ENCODE results near the gene KLF15. TPM values are rescaled to one million over a fixed set of nuclear protein-coding genes. Genes with fewer than 3 reads are reported as not detected.
A peak's percentile ranks its signal among the peaks of the same experiment; 100 is the strongest.

Gene KLF15
- 0.06 and 1.5 TPM in 2 replicates for total RNA-seq (2014; rRNA removed; shearing (Covaris generic))

DNA sequence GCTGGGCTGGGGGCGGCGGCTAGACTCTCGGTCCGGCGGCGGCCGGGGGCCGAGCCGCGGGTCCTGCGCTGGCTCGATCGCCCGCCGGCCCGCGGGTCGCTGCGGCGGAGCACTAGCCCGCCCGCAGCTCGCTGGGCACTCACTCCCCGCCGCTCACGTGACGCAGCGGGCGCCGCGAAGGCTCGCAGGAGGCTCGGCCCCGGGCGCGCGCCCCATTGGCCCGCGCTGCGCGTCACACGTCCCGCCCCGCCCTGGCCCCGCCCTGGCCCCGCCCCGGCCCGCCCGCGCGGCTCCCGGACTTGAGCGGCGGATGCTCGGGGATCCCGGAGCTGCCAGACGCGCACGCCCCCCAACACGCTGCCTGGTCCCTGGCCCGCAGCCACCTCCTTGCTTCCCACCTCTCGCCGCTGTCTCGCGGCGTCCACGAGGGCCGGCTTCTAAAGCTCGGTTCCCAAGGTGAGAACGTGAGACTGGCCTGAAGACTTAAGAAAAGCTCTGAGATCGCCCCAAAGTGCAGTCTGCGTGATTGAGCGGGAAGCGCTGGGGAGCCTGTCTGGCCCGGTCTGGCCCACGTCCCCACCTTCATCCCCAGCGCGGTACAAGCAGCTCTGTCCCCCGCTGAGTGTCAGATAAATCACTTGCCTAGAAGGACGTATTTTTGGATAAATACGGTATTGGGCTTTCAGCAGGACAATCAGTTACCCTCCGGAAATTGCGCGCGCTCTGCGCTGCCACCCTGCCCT, at the start of gene KLF15:
Gene KLF15, minus strand, starts transcription at position 114 of the 743 bp plus-strand sequence. CDS start 4,486 bp downstream, outside the sequence.
- DNase-seq (ENCODE audit: low read depth): peak; percentile 90

DNA sequence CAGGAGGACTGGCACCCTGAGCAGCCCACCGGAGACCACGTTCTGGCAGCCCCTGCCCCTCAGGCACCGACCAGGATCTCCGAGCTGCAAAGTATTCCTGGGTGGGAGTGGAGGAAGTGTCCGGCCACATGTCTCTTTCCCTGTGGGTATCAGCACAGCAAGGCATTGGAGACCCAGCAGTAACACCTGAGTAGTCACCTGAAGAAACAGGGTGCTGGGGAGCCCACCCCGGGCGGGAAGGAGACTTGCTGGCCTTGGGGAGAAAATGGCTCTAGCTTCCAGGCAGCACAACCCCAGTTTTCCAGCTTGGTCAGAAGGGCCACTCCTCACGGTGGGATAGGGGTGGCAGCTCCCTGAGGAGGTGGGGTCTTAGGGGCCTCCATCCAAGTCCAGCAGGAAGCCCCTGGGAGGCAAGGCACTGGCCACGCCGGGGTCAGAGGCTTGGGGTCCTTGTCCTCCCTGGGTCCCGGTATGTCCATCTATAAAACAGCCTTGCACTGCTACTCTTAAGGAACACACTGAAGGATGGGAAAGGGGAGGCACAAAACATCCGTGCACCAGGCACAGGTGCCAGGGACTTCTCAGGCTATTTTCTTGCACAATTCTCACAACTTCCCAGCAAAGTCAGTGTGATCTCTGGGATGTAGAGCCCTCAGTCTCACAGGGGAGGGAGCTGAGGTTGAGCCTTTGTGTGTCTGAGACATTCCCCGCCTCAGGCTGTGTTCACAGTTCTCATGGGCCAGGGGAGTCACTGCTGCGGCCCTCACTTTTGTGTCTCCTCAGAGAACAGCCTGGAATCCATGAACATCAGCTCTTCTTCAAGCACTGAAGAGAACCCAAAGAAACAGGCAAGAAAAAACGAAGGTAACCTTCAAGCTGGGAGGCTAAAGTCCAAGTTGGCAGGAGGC, 49.4 kb upstream of the KLF15 start:
- no peak for DNase-seq (ENCODE audit: low read depth)

DNA sequence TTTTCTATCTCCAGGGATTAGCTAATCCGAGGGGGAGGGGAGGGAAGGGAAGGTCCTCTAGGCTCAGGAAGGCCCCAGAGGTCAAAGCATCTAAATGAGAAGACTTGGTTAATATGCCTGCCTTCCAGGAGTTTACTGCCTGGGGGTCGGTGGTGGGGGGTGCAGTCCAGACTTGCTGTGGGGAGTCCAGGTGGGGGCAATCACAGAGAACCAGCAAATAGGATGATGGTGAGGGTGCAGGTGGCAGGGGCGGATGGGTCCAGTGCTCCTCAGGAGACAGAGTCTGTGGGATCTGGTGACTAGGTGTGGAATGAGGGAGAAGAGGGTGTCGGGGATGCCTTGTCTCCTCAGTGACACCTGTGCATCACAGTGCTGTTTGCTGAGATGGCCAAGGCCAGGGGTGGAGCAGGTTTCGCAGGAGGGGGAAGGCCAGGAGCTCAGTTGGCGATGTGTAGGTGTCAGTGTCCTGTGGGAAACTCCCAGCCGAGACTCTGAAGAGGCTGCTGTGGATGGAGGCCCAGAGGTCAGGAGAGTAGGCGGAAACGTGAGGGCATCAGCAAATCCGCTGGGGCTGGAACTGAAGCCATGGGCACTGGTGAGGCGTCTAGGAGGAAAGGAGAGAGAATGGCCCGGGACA, 45.6 kb upstream of the KLF15 start:
- DNase-seq (ENCODE audit: low read depth): no peak

DNA sequence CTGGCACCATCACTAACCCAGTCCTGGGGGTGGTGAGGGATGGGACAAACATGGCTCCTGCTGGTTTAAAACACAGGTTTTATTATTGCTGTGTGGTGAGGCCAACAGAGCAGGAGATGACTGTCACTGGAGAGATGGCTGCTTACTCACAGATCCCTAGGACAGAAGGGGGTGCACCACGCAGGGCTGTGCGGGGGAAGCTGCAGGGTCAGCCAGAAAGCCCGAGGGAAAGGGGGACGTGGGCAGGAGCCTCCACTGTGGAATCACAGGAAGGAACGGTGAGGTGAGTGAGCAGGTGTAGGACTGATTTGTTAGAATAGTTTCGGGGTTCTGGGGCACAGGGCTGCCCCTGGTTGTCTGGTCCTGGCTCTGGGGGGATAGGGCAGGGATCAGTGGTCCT, 45.0 kb upstream of the KLF15 start:
- no peak for DNase-seq (ENCODE audit: low read depth)

DNA sequence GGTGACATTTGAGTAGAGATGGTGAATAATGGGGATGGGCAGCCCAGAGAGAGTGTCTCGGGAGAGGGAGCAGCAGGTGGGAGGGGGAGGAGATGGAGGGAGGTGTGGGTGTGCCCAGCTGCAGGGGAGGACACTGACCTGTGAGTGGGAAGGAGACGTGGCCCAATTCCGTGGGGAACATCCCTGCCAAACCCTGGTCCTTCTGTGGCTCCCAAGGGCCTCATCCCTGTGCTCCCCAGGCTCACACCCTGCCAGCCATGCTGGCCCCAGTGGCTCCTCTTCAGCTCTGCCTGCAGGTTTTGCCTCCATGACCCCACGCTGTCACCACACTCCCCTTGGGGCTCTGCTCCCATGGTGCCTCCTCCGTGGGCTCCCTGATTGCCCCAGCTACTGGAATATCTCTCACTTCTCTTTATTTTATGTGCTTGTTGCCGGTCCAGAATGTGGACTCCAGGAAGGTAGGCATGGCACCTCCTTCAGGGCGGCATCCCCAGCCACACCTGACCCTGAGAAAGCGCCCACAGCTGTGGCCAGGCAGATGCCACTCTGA, 44.5 kb upstream of the KLF15 start:
- DNase-seq (ENCODE audit: low read depth): no peak

DNA sequence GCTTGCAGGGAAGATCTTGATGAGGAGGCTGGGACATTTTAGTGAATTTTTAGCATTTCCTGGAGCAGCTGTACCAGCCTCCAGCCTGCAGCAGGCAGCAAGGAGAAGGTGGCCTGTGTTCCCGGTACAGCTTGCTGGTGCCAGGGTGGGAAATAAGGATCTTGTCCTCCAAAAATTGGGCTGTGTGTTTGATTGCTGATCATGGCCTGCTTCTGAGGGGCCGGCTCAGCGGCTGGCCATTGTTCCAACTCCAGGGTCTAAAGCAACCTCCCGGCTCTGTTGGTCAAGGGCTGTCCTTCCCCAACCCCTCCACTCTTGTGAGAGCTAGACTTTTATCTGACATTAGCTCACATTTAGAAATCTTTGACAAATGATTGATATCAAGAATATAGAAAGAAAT, 42.5 kb upstream of the KLF15 start:
- no peak for DNase-seq (ENCODE audit: low read depth)

DNA sequence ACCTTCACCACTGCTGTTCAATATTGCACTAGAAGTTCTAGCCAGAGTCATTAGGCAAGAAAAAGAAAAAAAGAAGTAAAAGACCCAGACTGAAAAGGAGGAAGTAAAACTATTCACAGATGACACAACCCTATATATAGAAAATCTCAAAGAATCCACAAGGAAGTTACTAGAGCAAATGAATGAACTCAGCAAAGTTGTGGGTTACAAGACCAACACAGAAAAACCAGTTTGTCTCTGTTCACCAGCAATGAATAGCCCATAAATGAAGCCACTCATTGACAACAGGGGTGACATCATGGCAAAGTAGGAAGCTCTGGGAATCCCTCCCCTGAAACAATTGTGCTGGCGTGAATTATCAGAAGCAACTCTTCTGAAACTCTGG, 42.1 kb upstream of the KLF15 start:
- DNase-seq (ENCODE audit: low read depth): no peak

DNA sequence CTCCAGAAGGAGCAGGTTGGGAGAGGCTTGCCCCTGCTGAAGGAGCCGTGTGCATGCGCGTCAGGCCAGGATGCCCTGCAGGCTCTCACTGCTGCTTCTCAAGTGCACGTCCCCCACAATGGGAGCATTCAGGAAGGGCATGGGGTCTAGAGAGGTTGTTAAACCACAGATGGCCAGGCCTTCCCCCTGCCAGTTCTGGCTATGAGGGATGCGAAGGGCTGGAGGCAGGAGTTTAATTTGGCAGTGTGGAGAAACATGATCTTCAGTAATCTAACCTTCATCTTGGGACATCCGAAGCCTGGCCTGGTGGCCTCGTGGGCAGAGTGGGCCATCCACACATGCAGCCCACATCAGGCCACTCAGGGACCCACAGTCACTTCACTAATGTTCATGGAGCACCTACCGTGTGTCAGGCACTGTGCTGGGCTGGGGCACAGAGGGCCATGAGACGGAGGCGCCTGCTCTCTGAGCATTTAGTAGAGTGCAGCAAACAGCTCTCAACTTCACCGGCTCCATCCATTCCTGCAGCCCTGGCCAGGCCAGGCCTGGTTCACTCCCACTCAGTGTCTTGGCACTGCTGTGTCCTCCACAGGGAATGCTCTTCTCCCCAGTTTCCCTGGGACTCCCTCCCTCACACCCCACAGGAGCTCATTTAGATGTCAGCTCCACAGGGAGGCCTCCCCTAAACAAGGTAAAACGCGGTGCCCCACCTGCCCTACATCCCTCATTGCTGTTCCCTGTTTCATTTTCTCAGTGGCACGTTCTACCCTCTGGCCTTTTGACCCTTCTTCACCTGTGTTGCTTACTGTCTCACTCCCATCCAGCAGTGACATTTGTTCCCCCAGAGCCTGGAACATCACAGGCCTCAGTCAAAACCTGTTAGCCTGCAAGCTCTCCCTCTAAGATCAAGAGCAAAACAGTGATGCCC, 41.5 kb upstream of the KLF15 start:
- DNase-seq (ENCODE audit: low read depth): no peak

DNA sequence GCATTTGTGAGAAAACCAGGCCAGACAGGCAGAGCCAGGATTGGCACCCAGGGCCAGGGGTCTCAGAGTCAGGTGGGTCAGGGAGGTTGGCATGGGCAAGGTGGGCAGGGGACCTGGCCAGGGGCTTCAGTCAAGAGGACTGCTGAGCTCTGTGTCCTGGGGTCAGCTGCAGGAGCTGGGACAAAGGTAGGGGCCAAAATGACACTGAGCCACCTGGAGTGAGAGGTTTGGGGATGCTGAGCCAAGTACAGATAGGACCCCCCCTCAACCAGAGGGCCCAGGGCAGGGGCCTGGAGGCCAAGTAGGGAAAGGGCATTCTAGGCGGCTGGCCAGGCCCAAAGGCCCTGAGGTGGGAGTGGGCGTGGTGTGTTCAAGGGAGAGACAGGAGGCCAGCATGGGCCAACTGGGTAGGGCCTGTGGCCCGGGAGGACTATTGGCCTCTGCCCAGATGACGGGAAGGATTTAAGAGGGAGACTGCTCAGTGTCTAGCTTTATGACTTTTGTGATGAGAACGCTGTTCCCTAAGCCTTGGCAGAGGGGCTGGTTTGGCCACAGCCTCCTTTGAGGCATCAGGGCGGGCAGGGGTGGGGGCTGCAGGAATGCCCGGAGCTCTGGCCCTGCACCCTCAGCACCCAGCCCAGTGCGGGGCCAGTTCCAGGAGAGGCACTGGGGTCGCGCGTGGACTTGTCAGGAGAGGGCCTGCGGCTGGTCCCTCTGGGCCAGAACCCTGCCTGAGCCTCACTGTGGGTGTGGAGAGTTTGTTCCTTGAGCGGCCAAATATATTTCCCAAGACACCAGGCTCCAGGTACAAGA, 40.6 kb upstream of the KLF15 start:
- DNase-seq (ENCODE audit: low read depth): no peak

DNA sequence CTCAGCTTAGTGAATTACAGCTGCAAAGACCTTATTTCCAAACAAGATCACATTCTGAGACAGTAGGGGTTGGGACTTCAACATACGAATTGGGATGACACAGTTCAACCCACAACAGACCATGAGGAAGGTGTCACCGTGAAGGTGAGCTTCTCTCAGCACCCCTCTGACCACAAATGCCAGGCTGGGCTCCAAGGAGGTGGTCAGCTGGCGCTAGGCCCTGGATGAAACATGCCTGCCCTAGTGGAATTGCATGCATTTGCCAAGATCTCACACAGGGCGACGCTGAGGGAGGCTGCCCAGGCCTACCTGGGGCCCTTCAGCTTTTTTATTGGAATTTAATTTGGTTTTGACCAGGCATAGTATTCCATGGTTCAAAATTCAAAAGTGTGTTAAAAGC, 39.3 kb upstream of the KLF15 start:
- no peak for DNase-seq (ENCODE audit: low read depth)

DNA sequence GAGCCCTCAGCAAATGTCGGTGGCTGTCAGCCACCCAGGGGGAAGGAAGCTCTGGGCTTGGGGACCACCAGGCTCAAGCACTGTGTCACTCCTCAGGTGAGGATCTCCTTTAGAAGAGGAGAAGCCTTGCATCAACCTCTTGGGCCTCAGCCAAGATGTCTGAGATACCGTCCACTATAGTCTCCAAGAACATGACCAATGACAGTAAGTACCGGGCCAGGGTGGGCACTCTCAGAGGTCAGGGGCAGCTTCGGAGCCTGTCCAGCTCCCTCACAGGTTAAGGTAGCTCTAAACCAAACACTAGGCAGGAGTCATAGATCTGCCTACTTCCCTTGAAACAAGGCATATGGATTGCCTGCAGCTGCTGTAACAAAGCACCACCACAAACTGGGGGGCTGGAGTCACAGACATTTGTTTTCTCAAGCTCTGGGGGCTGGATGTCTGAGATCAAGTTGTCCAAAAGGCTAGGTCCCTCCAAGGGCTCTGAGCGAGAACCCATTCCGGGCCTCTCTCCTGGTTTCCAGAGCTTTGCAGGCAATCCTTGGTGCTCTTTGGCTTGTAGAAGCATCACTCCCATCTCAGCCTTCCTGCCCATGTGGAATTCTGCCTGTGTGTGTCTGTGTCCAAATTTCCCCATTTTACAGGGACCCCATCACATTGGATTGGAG, 38.8 kb upstream of the KLF15 start:
- no peak for DNase-seq (ENCODE audit: low read depth)

DNA sequence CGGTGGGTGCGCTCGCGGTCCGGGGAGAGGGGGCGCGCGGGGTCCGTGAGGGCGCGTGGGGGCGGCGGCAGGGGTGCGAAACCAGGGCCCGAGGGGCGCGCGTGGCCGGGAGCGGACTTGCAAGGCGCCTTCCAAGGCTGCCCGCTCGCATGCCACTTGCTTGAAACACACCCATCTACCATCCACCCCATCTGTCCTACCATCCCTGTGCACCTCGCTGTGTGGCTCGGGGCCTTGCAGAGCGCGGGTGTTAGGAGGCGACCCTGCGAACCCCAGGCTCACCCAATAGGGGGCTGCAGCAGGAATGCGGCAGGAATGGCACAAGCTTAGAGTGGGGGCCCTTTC, 37.7 kb upstream of the KLF15 start:
- no peak for DNase-seq (ENCODE audit: low read depth)

DNA sequence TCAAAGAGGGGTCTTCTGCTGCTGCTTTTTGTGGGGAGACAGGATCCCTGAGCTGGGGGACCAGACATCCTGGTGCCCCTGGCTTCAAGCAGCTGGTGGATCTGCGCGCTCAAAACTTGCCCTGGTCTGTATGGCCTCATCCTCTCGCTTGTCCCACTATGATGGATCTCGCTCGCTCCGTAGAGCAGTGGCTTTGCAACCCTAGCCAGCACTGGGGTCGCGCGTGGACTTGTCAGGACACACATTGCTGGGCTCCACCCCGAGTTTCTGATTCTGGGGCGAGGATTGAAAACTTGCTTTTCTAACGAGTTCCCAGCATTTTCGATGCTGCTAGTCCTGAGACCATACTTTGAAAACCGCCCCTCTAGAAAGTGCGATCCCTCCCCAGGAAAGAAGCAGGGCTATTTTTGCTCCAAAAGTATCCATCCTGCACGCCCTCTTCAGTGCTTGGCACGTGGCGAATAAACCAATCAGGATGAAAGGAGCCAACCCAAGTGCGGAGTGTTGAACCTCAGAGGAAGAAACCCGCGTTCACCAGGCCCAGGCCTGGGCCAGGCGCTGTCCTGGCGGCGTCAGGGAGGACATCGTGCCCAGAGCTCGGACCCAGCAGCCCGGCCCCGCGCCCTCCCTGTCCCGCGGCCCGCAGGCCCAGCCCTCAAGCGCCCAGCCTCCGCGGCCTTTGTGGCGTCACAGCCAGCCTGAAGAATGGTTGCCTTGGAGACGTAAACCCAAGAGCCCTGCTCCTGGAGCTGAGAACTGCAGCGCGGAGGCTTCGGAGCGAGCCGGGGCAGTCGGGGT, 37.2 kb upstream of the KLF15 start, which contains the start of gene CFAP100:
Gene CFAP100, plus strand, starts transcription at position 731 of the 798 bp plus-strand sequence. CDS start 1,092 bp downstream, outside the sequence.
- DNase-seq (ENCODE audit: low read depth): no peak

DNA sequence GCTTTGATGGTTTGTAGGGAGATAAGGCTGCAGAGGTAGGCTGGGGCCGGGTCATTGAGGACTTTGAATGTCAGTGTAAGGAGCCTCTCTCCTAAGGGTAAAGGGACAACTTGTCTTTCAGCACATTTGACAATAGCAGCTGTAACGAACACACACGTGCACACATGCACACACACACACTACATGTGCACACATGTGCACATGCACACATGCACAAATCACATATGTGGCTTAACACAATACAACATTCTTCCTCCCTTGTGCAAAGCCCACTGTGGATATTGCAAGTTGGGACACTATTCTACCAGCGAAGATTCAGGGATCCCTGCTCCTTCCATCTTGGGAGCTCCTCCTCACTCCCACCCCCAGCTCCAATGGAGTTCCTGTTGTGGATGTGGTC, 36.4 kb upstream of the KLF15 start:
- no peak for DNase-seq (ENCODE audit: low read depth)

DNA sequence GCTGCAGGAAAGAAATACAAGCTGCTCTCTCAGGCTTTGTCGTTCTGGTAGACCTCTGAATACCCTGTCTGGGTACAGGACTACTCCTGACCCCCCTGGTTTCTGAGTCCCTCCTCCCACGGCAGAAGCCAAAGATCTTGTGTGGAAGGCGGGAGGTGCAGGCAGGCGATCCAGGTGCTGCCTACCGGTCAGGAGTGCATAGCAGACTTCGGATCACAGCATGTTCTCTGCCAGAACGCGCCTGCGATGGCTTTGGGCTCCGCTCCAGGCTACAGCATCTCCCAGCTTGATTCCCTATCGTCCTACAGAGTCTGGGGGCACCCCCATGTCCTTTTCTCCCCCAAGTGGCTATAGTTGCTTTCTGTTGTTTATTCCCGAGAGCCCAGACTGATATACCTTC, 35.0 kb upstream of the KLF15 start:
- DNase-seq (ENCODE audit: low read depth): no peak

DNA sequence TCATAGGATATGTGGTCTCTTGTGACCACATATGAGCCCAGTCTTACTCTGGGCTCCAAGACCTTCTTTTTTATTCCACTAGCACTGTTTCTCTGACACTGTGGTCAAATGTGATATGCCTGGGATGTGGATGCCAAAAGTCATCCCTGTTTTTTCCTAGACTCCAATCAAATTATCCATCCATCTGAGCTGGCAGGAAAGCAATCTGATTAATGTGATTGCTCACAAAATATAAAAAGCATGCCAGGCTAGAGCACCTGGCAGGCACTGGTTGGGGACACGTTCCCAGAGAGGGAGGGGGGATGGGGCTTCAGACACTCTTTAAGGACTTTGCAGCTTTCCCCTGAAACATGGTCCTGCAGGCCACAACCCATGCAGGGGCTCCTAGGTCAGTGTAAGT, 34.4 kb upstream of the KLF15 start:
- no peak for DNase-seq (ENCODE audit: low read depth)

DNA sequence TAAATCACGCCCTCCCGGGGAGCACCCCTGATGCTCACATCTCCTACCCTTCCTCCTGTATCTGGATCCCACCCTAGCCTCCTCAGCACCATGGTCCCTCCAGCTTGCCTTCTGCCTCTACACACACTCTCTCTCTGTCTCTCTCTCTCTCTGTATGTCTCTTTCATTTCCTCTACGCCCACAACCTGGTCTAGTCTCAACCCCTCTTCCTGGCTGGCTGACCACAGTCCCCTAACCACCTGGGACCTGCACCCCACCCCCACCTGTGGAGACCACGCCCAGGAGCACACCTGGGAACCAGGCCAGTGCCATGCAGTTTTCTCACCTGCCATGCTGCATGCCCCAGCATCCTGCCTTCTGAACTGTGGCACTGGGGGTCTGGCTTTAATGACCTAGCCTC, 33.5 kb upstream of the KLF15 start:
- DNase-seq (ENCODE audit: low read depth): no peak

DNA sequence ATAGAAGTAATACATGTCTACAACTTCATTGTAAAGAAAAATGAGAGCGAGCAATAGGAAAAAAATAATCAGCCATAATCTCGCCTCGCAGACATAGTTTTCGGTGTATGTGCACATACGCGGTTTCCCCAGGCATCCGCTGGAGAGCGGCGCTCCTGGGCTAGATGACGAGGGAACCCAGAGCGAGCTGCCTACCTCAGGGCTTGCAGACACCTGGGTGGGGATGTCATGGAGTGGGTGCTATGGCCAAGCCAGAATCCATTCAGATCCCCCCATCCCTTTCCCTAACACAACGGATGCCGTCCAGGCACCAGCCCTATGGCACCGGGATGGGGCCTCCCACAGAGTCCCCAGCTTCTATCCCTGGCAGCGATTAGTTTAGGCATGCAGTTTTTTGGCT, 33.0 kb upstream of the KLF15 start:
- DNase-seq (ENCODE audit: low read depth): no peak

DNA sequence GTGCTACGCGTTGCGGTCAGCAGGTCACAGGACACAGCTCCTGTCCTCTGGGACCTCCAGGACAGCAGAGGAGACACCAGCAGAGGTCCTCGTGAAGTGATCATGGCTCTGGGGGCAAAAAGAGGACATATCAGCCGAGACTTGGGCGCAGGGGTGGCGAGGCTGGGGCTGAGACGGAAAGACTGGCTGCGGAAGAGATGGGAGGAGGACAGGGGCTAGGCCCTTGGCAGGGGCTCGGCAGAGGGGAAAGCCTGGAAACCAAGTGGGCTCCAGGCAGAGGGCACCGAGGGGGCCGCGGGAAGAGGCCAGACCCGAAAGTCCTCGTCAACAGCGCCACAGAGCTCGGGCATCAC, 32.6 kb upstream of the KLF15 start:
- no peak for DNase-seq (ENCODE audit: low read depth)

All from Daoy (cell line).